Smooth muscle cell (in vitro differentiated cells): Measurements from ENCODE around the gene MAPRE2. TPM values are rescaled to one million over a fixed set of nuclear protein-coding genes. Genes with fewer than 3 reads are reported as not detected.
"Not testable (repeated sequence)": the region's sequence is repeated elsewhere in the genome, so short reads cannot be mapped to it uniquely, and the experiment has no call there.

Experiments used
- DNase-seq: peaks from one replicate; lab custom pipeline; 2025; ENCODE audit not compliant: unreplicated experiment; lab: John Stamatoyannopoulos, UW
- H2AFZ ChIP-seq: fragments of 200-600 bp; sonication (generic); 2 replicates; pipeline ENCODE4 v1.6.0; 2016; ENCODE audit warnings: antibody characterized with exemption, low read depth, mild to moderate bottlenecking
- H3F3A ChIP-seq: fragments of 200-600 bp; sonication (generic); 2 replicates; pipeline ENCODE4 v1.6.0; 2017; ENCODE audit warnings: antibody characterized with exemption, low read depth
- H3K27ac ChIP-seq: fragments of 200-600 bp; sonication (generic); 2 replicates; pipeline ENCODE4 v1.5.1; 2016; ENCODE audit warnings: low read depth, mild to moderate bottlenecking
- H3K27me3 ChIP-seq: fragments of 200-600 bp; sonication (generic); 2 replicates; pipeline ENCODE4 v1.6.1; 2016; ENCODE audit warnings: low read depth, mild to moderate bottlenecking
- H3K36me3 ChIP-seq: fragments of 200-600 bp; sonication (generic); 2 replicates; pipeline ENCODE4 v1.5.1; 2016; ENCODE audit warnings: low read depth
- H3K4me1 ChIP-seq: fragments of 200-600 bp; sonication (generic); 2 replicates; pipeline ENCODE4 v1.5.1; 2016; ENCODE audit warnings: low read depth
- H3K4me2 ChIP-seq: fragments of 200-600 bp; sonication (generic); 2 replicates; pipeline ENCODE4 v1.6.0; 2016; ENCODE audit warnings: mild to moderate bottlenecking
- H3K4me3 ChIP-seq: fragments of 200-600 bp; sonication (generic); 2 replicates; pipeline ENCODE4 v1.5.1; 2016; ENCODE audit warnings: mild to moderate bottlenecking
- H3K79me2 ChIP-seq: fragments of 200-600 bp; sonication (generic); 2 replicates; pipeline ENCODE4 v1.6.0; 2016; ENCODE audit warnings: low read depth, mild to moderate bottlenecking
- H3K9ac ChIP-seq: fragments of 200-600 bp; sonication (generic); 2 replicates; pipeline ENCODE4 v1.6.0; 2016; ENCODE audit warnings: low read depth
- H3K9me3 ChIP-seq: fragments of 200-600 bp; sonication (generic); replicated peaks from 2 replicates; pipeline ENCODE4 v1.5.1; 2016; ENCODE audit warnings: low read depth
- H4K20me1 ChIP-seq: fragments of 200-600 bp; sonication (generic); 2 replicates; pipeline ENCODE4 v1.6.0; 2016; ENCODE audit warnings: low read depth
- WGBS: methylation state at CpG from one replicate; pipeline ENCODE4 v1.1.7; 2016; ENCODE audit warnings: low lambda C conversion rate; 5-methylcytosine and 5-hydroxymethylcytosine counted together
- polyA plus RNA-seq: library from polyadenylated mRNA; unstranded; fragments of >200 nt; fragmentation: Nextera tagmentation; extraction: Ambion mirVana; gene quantifications from 2 replicates; pipeline ENCODE4 v1.2.1, GENCODE V29; 2016
- total RNA-seq: library from RNA; depleted of rRNA; stranded (reverse); fragments of >200 nt; gene quantifications from 2 replicates; pipeline ENCODE4 v1.2.3, GENCODE V29; 2014
- TF ChIP-seq, protein P1 (sequence below): fragments of 200-600 bp; sonication (generic); IDR thresholded peaks from 2 replicates; pipeline ENCODE4 v1.5.1; 2017; ENCODE audit warnings: borderline replicate concordance, mild to moderate bottlenecking, antibody characterized with exemption; ENCODE audit not compliant: insufficient read depth, poor library complexity, severe bottlenecking

MAPRE2 gene
- total and polyA plus RNA-seq, 2 experiments from 2014 or later, result 11.2 to 21.8 TPM

DNA sequence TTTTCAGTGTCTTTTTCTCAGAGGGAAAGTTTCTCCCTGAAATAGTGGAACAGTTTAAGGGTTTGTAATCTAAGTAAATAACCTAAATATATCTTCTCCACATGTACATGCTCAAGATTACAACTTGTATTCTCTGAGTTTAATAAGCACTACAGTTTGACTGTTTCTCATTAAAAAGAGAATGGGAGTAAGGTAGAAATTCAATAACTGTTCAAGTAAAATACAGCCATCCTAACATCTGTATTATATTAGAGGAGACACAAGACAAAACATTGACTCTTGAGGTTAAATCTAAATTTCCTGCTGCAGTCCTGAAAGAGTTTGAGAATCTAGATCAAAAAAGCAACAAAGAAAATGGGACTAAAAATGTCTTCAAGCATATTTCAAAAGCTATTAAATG, 126.6 kb downstream of the MAPRE2 start:
- no peak overlapping the region for H3K9ac ChIP-seq
- no peaks in the 10 kb centered on the region for H3K27me3 ChIP-seq
- H3F3A ChIP-seq, result no peaks in the 10 kb centered on the region
- H4K20me1 ChIP-seq, result no peaks in the 10 kb centered on the region
- no peak overlapping the region for H3K4me3 ChIP-seq
- no peaks in the 10 kb centered on the region for H3K9me3 ChIP-seq
- no peak overlapping the region for H2AFZ ChIP-seq
- H3K36me3 ChIP-seq, result no peaks in the 10 kb centered on the region
- TF ChIP-seq, protein P1, sequence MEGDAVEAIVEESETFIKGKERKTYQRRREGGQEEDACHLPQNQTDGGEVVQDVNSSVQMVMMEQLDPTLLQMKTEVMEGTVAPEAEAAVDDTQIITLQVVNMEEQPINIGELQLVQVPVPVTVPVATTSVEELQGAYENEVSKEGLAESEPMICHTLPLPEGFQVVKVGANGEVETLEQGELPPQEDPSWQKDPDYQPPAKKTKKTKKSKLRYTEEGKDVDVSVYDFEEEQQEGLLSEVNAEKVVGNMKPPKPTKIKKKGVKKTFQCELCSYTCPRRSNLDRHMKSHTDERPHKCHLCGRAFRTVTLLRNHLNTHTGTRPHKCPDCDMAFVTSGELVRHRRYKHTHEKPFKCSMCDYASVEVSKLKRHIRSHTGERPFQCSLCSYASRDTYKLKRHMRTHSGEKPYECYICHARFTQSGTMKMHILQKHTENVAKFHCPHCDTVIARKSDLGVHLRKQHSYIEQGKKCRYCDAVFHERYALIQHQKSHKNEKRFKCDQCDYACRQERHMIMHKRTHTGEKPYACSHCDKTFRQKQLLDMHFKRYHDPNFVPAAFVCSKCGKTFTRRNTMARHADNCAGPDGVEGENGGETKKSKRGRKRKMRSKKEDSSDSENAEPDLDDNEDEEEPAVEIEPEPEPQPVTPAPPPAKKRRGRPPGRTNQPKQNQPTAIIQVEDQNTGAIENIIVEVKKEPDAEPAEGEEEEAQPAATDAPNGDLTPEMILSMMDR, result no peak
- no peak overlapping the region for H3K4me2 ChIP-seq
- no peak overlapping the region for H3K27ac ChIP-seq
- H3K79me2 ChIP-seq, result no peaks in the 10 kb centered on the region
- DNase-seq, result no peak
- no peaks in the 10 kb centered on the region for H3K4me1 ChIP-seq

- 94% methylated on average over 1 of the region's 1 CpG for WGBS
- not testable (repeated sequence) for H3K36me3 ChIP-seq, H3K27me3 ChIP-seq, H3K79me2 ChIP-seq, H2AFZ ChIP-seq, DNase-seq, H3K4me1 ChIP-seq, H3K4me2 ChIP-seq, H3K27ac ChIP-seq, H3K4me3 ChIP-seq, H3K9me3 ChIP-seq, H3F3A ChIP-seq, H3K9ac ChIP-seq, H4K20me1 ChIP-seq
Observed at GRCh38 chr18:35170323-35170722, 129.1 kb downstream of the MAPRE2 start.

GRCh38 chr18:35171315-35171987, 130.2 kb downstream of the MAPRE2 start:
- H3K9me3 ChIP-seq, result no peaks in the 10 kb centered on the region
- no peak overlapping the region for H3K4me3 ChIP-seq
- 75% methylated on average over 5 of the region's 5 CpGs for WGBS
- H4K20me1 ChIP-seq, result no peaks in the 10 kb centered on the region
- DNase-seq, result no peak
- no peak overlapping the region for H3K4me2 ChIP-seq
- no peaks in the 10 kb centered on the region for H3K36me3 ChIP-seq
- no peaks in the 10 kb centered on the region for H3F3A ChIP-seq
- H3K4me1 ChIP-seq, result no peaks in the 10 kb centered on the region
- TF ChIP-seq, protein P1, result no peak
- H3K27me3 ChIP-seq, result no peaks in the 10 kb centered on the region
- H3K27ac ChIP-seq, result no peak overlapping the region
- H2AFZ ChIP-seq, result no peak overlapping the region
- H3K9ac ChIP-seq, result no peak overlapping the region
- no peaks in the 10 kb centered on the region for H3K79me2 ChIP-seq

- WGBS, result 87% methylated on average over 3 of the region's 3 CpGs
- H3K36me3 ChIP-seq, result no peaks in the 10 kb centered on the region
- TF ChIP-seq, protein P1, result no peak
- H3F3A ChIP-seq, result no peaks in the 10 kb centered on the region
- H3K4me3 ChIP-seq, result no peak overlapping the region
- no peak for DNase-seq
- no peaks in the 10 kb centered on the region for H3K79me2 ChIP-seq
- no peak overlapping the region for H3K27ac ChIP-seq
- no peak overlapping the region for H3K4me2 ChIP-seq
- no peak overlapping the region for H3K9ac ChIP-seq
- no peaks in the 10 kb centered on the region for H3K9me3 ChIP-seq
- no peak overlapping the region for H2AFZ ChIP-seq
- H3K4me1 ChIP-seq, result no peaks in the 10 kb centered on the region
- H3K27me3 ChIP-seq, result no peaks in the 10 kb centered on the region
- H4K20me1 ChIP-seq, result no peaks in the 10 kb centered on the region
Observed at GRCh38 chr18:35172009-35172408, 130.8 kb downstream of the MAPRE2 start.
